Stimulated activated CD4-positive, alpha-beta T cell treated with anti-CD3 and anti-CD28 coated beads, Interleukin-1b, Interleukin-23, amount 100 ng/mL, for 24 hours (primary cell): ENCODE results near the gene SDHAF2.
A peak's percentile ranks its signal among the peaks of the same experiment; 100 is the strongest.
"Not testable (repeated sequence)": the region's sequence is repeated elsewhere in the genome, so short reads cannot be mapped to it uniquely, and the experiment has no call there.

Source experiments
- DNase-seq, 4 experiments: peaks; one replicate each; pipeline ENCODE4 v3.0.0-alpha.2; 2020; ENCODE audit warnings: low read depth in 4 of 4, low spot score in 1 of 4

SDHAF2 gene

DNA sequence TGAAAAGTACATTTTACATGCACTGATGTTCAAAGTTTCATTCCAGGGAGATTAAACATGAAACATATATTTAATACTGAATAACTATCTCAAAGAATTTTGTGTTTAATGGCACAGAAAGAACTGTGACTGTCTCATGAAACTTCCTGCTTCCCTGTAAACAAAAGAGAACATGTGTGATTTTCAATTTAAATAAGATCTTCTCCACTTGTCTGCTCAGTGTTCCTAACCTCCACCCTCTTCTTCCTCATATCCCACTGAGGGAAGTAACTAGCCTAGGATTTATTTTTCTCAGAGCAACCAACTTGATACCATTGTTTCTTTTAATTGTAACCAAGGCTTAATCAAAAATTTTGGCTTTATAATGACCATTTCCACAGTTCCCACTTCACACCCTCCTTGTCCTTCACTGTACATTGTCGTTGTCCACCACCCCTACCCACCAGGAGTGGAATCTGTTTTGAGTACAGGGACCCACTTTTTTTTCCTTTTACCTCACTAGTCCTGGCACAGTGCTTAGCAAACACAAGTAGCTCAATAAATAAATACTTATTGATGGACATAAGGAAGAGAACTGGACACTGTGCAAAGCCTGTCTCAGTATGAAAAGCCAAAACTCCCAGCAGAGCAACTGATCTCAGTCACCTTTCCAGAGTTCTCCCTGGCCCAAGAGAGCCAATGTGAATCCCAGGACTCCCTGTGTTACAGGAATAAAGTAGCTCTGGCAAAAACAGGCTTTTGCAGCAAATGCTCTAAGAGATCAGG, 4.4 kb upstream of the SDHAF2 start:
- DNase-seq, result no peak

GRCh38 chr11:61429346-61429690, 606 bp upstream of the SDHAF2 start:
- DNase-seq, result peak; percentile 15 to 63 (median 45)

DNA sequence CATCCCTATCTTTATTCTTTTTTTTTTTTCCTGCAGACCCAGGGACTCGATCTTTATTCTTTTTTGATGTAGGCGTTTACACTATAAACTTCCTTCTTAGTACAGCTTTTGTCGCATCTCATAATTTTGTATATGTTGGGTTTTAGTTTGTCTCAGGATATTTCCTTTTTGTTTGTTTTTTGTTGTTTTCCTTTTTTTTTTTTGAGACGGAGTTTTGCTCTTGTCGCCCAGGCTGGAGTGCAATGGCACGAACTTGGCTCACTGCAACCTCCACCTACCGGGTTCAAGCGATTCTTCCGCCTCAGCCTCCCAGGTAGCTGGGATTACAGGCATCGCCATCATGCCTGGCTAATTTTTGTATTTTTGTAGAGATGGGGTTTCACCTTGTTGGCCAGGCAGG, 915 bp downstream of the SDHAF2 start:
- not testable (repeated sequence) for DNase-seq

DNA sequence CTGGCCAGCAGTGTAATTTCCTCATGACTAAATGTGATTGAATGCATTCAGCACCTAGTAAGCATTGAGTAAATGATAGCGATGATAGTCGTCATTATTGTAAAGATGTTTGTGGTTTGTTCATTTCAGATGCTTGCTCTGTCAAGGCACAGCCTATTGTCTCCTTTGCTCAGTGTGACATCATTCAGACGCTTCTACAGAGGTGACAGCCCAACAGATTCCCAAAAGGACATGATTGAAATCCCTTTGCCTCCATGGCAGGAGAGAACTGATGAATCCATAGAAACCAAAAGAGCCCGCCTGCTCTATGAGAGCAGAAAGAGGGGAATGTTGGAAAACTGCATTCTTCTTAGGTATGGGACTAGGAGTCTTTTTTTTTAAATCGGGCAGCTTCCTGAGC, 7.6 kb downstream of the SDHAF2 start:
- DNase-seq, result no peak

GRCh38 chr11:61439615-61440014, 9.7 kb downstream of the SDHAF2 start:
- no peak for DNase-seq

GRCh38 chr11:61442616-61443015, 12.7 kb downstream of the SDHAF2 start:
- DNase-seq, result no peak

DNA sequence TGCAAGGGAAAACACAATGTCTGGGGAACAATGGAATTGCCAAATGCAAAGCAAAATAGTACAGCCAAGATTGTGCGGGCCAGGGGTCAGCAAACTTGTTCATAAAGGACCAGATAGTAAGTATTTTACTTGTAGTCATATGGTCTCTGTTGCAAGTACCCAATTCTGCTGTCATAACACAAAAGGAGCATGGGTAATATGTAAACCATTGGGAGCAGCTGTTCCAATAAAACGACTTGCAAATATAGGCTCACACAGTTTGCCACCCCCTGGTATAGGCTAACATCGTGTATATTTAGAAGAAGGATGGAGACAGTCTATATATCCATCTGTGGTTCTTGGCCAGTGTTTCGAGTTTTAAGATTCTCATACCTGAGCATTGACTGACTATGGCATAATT, 15.6 kb downstream of the SDHAF2 start:
- DNase-seq, result no peak

- peak; percentile 52 to 78 (median 72) for DNase-seq
Observed at GRCh38 chr11:61446211-61446651, 16.3 kb downstream of the SDHAF2 start.

GRCh38 chr11:61447601-61448551, 18.0 kb downstream of the SDHAF2 start:
- DNase-seq, result no peak

DNA sequence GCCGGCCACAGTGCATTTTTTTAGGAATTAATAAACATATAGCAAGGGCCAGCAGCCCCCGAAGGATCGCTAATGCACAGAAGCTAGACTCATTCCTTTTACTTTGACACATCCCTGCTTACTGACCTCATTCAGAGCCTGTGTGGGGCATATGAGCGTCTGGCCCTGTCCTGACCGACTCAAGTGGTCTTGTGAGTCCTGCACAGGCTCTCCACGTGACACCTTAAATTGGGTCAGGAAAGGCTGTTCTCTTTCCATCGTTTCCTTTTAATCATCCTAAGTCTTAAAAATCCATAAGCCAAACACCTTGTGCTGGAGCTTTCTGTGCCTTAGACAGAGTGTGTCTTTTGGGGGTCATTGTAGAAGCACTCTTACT, 18.6 kb downstream of the SDHAF2 start:
- DNase-seq, result no peak

DNA sequence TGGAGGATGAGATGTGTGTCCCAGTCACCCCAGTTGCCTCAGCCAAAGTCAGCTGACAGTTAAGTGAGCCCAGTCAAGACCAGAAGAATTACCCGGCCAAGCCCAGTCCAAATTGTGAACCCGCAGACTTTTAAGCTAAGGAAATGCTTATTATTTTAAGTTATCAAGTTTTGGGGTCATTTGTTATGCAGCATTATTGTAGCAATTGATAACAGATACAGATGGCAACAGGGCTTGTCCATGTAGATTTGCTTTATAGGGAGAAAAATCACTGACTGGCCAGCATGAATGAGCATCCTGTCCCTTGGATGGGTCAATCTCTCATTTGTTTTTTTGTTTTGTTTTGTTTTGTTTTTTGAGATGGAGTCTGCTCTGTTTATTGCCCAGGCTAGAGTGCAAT, 22.9 kb downstream of the SDHAF2 start:
- DNase-seq, result no peak

DNA sequence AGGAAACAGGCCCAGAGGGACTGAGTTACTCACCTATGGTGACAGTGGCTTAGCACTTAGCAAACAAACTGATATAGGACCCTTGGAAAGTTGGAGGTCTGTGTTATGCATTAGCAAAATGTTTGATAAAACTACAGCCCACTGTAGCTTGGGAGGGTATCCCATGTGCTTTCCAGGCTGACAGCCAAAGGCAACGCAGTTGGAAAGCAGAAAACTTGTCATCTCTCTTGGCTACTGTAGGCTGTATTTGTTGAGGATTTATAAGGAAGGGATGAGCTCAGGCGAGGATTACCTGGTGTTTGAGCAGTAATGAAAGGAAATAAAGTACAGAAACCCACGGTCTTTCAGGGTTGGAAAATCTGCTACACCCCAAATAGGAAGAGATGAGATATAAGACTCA, 23.8 kb downstream of the SDHAF2 start:
- no peak for DNase-seq

GRCh38 chr11:61454520-61454919, 24.6 kb downstream of the SDHAF2 start:
- no peak for DNase-seq

DNA sequence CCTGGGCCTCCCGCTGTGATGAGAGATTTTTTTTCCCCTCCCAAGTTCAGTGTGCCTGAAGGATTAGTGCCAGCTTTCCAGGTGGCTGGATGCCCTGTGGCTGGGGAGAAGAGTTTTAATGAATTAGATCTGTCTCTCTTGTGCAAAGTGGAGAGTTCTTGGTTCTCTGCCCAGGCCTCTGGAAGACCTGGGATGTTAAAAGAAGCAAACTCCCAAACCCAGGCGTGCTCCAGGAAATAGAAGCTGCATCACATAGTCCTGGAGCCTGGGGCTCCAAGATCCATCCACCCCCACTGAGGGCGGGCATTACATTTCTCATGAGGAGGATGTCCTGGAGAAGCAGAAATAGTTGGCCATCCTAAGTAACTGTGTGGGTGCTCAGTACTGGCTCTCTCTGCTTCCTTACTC, 30.6 kb downstream of the SDHAF2 start:
- no peak for DNase-seq

DNA sequence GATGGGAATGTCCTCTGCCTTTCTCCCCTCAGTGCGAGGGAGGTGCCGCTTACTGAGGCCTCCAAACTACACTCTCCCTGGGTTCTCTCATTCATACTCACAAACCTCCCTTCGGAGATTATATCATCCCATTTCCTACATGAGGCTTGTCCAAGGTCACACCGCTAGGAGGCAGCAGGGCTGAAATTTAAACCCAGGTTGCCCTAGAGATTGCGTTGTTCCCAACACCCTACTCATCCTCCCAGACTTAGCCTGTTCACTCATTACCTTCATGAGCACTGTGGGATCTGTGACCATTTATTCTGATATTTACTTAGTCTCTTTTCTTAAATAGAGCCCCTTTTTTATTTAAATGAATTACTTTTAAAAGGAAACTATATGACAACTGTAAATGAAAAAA, 31.1 kb downstream of the SDHAF2 start:
- DNase-seq, result no peak

GRCh38 chr11:61467602-61468001, 37.7 kb downstream of the SDHAF2 start:
- DNase-seq, result not testable (repeated sequence)

DNA sequence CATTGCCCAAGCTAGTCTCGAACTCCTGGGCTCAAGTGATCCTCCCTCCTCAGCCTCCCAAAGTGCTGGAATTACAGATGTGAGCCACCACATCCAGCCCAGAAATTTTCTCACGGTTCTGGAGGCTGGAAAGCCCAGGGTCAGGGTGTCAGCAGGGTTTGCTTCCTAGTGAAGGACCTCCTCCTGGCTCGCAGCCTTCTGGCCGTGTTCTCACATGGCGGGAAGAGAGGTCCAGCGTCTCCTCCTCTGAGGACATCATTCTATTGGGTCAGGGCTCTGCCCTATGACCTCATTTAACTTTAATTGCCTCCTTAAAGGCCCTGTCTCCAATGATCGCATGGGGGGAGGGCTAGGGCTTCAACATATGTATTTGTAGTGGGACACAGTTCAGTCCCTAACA, 38.1 kb downstream of the SDHAF2 start:
- no peak for DNase-seq

DNA sequence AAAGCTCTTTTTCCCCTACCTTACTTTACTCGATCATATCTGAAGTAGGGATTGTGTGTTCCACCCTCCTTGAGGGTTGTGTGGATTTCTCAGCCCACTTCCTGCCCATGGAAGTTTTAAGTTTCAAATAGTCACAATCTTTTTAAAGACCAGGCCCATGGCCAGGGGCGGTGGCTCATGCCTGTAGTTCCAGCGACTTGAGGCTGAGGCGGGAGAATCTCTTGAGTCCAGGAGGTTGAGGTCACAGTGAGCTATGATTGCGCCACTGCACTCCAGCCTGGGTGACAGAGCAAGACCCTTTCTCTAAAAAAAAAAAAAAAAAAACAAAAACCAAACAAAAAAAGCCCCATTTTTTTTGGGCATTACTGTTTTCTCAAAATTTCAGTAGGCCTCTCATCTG, 42.4 kb downstream of the SDHAF2 start:
- DNase-seq, result no peak

- DNase-seq, result no peak
Observed at GRCh38 chr11:61472868-61473267, 42.9 kb downstream of the SDHAF2 start.

DNA sequence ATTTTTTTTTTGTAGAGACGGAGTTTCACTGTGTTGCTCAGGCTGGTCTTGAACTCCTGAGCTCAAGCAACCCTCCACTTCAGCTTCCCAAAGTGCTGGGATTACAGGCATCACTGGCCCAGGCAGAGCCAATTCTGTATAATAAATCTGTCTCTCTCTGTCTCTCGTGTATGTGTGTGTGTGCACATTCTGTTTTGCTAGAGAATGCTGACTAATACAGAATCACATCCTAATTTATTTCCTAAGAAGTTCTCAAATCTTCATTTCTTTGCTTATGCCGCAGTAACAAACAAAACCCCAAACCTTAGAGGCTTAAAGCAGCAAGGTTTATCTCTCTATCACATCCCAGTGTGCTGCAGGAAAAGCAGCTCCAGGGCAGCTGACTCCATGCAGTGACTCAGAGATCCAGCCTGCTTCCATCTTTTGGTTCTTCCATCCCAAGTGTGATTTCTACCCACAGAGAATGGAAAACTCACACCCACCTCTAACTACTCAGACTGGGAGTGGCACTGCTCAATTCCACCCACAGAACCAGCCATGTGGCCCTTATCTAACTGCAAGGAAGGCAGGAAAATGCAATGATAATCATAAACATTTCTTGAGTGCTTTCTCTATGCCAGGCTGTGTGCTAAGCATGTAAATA, 43.6 kb downstream of the SDHAF2 start:
- no peak for DNase-seq

GRCh38 chr11:61474013-61474643, 44.2 kb downstream of the SDHAF2 start:
- DNase-seq, result no peak
